Measurements from ENCODE around the gene FSTL4.
"Not testable (repeated sequence)": the region's sequence is repeated elsewhere in the genome, so short reads cannot be mapped to it uniquely, and the experiment has no call there.

The FSTL4 gene

DNA sequence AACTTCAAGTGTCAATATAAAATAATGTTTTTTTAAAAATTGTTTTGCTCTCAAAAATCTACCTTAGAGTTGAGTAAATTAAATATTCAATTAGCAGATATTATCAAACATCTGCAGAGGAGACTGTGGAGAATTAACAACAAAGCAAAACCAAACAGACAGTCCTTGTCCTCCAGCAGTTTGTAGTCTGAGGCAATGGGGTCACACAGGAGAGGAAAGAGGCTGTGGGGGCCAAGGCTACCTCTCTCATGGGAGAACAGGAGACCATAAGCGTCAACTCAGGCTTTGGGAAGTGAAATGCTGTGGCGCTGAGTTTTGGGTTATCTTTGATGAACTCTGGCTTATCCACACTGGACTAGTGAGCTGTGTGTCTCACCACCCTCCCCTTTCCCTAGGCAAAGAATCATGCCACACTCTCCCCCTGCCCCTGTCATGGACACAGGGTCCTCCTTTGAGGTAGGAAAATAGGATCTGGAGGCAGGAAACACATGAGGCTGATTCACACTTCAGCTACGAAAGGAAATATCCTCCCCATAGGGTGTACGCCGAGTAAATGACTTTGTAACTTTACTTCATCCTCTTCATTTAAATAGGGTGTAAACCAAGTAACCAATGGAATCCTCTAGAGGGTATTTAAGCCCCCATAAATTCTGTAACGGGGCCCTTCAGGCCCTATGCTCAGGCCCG lies 152.7 kb downstream of the FSTL4 start:
- no peak for DNase-seq (ENCODE audit: low read depth in 3 of 3, low spot score in 1 of 3)

DNA sequence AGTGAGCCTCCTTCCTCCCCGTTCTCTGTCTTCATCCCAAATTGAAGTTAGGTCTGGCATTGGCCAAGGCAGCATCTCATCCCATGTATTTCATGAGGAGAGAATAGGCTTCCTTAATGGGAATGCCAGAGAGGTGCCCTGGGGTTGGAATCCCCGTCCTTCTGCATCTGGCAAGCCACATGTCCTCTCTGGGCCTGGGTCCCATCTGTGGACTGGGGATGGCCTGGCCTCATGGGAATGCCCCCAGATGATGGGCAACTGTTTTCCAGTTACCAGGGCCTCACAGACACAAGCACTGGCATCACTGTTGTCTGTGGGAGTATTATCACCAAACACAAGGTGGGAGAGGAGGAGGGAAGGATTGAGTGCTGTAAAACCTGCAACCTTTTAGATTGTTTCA lies 153.9 kb downstream of the FSTL4 start:
- DNase-seq (ENCODE audit: low read depth in 3 of 3, low spot score in 1 of 3) = no peak

DNA sequence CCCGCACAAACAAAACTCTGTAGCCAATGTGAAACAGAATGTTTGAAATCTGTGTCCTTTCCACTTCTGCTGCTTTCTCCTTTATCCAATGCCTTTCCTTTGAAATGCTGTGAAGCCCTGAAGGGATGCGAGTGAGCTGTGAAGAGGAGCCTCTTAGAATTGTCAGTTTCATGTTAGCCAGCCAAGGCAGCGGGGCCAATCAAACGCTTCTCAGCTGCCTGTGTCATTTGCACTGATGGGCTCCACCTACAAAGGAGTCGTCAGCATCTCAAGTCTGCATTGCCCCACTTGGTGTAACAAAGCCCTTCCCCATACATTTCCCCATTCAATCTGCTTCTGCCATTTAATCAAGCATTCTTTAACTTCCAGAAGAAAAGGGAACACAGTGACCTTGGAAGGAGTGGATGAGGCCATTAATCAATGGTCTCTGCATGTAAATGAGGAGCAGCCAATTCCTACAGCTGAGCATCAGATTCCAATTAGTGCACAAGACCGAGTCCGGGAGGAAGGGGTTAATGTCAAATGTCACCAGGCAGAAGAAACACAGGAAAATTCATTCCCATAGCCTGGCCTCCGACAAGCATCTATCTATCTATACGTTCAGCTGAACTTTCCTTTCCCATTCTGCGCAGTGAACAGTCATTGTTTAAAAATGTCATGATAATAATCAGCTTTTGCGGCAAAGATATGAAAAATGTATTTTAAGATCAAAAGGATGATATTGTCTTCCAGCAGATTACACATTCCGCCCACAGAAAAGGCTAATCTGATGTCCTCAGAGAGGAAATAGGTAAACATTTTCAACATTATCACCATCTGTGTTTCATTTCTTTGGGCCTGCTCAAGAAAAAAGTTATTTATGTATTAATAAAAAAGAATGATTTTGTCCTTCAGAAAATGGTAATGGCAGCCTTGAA lies 154.6 kb downstream of the FSTL4 start:
- no peak for DNase-seq (ENCODE audit: low read depth in 3 of 3, low spot score in 1 of 3)

DNA sequence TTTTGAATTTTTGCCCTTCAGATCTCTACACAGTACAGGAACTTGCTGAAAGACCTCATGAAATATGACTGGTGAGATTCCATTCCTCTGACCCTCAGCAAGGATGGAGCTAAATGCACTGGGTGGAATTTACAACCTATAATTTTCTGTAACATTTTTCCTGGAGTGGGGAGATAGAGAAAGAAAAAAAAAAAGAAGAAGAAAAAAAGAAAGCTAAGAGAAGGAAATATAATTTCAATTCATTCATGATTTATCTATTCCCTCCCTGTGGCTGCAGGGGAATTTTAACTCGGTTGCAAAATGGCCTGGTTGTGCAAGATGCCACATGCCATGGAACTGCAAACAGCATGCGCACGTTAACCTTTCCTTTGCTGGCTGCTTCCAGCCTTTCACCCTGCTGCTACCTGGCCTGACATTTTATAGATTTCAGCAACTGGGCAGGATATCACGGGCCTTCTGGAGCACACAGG lies 155.4 kb downstream of the FSTL4 start:
- no peak for DNase-seq (ENCODE audit: low read depth in 3 of 3, low spot score in 1 of 3)

DNA sequence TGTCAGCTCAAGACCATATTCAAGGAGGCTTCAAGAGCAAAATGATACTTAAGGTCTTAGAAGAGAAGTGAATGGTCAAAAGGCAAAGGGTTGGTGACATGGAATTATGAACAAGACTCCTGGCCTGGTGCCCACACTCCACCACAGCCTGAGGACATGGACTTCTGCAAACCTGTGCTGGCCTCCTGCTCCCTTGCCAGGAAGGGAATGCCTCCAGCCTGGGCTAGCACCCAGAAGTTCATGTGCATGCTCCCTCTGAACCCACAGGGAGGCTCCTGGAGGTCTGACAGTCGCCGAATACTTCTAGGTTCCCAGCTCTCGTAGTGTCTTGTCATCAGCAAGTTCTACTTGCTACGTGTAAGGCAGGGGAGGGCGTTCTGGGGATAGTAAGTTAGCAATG lies 156.7 kb downstream of the FSTL4 start:
- no peak for DNase-seq (ENCODE audit: low read depth in 3 of 3, low spot score in 1 of 3)

DNA sequence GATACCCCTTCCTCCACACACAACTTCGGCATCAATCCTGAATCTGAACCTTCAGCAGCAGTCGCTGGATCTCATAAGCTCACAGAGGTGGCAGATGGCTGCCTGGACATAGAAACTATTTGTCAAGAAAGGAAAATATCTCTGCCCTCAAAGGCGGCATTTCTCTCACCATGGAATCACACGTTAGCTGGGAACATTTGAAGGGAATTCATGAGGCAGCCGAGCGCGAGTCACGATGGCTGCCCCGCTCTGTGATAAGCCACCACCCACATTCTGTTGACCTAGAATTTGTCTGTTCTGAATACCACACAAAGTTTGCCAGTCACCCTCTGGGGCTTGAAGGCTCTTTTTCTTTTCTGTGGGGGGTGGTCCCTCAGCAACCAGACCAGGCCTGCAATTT lies 157.9 kb downstream of the FSTL4 start:
- no peak for DNase-seq (ENCODE audit: low read depth in 3 of 3, low spot score in 1 of 3)

DNA sequence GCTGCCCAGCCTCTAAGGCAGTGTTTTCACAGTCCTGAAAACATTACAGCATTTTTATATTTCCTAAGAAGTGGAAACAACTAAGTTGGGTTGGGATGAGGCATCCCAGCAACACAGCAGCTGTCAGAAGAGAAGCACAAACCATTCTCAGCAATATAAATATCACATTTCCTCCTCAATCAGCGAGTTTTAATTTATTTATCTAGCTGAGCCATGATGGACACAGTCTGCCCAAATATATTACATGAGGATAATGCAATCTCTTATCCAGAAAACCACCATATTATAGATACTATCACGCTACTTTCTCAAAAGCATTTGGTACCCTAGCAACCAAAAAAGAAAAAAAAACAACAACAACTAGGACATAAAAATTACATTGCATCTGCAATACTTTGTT lies 158.5 kb downstream of the FSTL4 start:
- no peak for DNase-seq (ENCODE audit: low read depth in 3 of 3, low spot score in 1 of 3)

DNA sequence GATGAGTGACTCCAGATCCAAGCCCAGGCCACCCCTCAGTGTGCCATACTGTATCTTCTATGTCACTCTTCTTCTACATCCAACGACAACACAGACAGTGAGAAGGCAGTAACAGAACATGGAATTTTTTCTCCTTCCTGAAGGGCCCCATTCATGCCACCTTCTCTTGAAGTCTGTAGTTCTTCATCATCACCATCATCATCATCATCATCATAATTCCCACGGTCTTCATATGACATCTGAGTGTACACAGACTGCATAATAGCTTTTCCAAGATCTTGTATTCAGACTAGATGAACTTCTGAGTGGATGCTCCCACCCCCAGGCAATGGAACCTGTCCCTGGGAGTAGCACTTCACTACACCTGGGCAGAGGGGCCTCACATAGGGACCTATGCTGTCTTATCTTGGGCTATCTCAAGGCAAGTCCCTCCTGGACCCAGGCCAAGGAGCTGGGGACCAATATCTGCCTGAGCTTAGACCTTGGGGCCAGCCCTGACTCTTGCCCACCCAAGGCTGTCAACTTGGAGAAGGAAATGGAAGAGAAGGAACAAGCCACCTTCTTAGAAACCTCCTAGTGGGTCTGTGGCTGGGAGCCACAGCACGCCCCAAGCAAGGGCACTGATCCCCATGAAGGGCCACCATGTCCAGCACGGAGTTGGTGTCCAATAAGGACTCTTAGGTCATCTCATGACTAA lies 159.1 kb downstream of the FSTL4 start:
- no peak for DNase-seq (ENCODE audit: low read depth in 3 of 3, low spot score in 1 of 3)

DNA sequence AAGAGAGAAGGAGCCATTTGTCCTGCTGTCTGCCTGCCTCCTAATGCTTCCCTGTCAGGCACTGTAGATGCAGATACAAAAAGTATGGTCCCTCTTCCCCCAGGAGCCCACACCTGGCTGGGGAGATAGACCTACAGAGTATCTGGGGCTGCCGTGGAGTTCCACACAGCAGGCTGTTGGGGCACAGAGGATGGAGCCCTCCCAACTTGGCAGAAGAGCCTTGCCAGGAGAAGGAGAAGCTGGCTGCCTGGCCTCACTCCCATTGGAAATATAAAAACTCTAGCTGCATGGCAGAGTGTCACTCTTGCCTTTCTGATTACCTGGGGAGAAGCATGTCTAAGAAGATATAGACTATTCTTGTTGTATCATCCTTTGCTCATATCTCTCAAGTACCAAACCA lies 160.4 kb downstream of the FSTL4 start:
- DNase-seq (ENCODE audit: low read depth in 3 of 3, low spot score in 1 of 3) = no peak

DNA sequence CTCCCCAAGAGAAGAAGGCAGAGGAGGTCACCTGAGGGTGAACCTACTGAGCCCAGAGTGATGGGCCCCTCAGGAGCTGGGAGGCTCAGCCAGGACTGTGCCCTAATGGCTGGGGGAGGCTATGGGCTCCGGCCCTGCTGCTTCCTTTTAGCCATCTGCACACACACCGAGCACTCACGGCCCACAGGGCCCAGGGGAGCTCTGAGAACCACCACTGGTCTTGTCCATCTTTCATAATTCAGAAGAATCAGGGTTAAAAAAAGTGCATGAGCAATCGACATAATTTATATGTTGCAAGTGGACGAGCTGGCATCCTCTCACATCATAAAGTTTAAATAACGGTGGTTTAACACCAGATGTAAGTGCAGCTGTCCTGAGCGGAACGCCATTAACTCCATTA lies 162.1 kb downstream of the FSTL4 start:
- DNase-seq (ENCODE audit: low read depth in 3 of 3, low spot score in 1 of 3) = no peak

DNA sequence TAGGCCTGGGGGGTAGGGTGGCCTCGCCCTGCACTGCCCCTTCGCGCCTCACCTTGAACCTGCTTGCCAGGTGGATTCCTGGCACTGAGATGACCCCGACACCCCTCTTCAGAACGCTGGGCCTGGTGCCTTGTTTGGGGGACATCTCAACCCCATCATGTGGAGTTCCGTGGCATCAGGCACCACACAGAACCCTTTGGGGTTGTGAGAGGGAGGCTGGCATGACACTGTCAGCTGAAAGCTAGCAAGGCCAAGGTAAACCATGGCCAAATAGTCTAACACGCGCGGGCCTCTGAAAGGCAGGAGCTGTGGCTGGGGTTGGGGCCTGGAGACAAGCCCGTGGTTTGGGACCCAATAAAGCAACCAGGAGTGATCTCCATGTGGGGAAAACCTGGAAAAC lies 163.2 kb downstream of the FSTL4 start:
- no peak for DNase-seq (ENCODE audit: low read depth in 3 of 3, low spot score in 1 of 3)

DNA sequence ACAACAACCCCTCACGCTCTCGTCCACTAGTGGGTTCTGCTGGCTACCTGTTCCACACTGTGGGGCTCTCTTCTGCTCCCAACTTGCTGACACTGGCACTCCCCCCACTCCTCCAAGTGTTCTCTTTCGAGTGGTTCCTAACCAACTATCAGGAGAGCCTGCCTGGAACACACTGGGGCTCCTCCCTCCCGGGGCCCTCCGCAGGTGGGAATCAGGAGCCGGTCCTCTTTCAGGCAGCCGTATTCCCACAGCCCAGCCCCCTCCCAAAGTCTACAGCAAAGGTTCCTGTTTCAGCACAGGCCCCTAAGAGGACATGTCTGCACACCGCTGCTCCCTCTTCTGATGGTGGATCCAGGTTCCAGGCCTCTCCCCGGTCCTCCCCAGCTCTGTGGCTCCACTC lies 165.9 kb downstream of the FSTL4 start:
- DNase-seq (ENCODE audit: low read depth in 3 of 3, low spot score in 1 of 3) = no peak

DNA sequence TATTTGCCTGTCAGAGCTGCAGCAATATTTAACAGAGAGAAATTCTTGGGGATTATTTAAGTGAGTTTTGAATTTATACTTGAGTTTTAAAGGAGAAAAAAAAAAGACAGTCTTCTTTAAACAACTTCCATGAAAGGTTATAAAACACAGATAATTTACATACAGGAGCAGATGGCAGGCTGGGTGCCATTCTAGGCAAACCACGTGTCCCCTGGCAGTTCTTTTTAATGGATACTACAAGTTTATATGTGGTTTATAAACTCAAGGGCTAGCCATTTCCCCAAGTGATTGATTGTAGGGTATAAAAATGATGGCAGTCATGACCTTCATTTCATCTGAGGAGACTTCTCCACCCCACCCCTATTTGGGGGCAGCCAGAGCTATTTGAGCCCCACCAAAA lies 166.6 kb downstream of the FSTL4 start:
- no peak for DNase-seq (ENCODE audit: low read depth in 3 of 3, low spot score in 1 of 3)

DNA sequence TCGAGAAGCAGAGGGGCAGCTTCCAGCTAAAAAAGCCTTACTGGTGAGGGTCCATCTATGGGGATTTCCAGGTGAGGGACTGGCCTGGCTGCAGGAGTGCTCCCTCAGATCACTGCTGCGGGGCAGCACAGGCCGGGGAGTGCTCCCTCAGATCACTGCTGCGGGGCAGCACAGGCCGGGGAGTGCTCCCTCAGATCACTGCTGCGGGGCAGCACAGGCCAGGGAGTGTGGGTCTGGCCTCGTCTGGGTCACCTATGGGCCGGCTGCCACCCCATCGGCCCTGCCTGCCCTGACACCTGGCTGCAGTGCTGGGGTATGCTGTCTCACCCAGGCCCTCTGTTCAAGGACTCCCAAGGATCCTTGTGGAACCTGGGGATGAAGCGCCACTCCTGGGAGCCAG lies 167.1 kb downstream of the FSTL4 start:
- not testable (repeated sequence) for DNase-seq (ENCODE audit: low read depth in 3 of 3, low spot score in 1 of 3)

DNA sequence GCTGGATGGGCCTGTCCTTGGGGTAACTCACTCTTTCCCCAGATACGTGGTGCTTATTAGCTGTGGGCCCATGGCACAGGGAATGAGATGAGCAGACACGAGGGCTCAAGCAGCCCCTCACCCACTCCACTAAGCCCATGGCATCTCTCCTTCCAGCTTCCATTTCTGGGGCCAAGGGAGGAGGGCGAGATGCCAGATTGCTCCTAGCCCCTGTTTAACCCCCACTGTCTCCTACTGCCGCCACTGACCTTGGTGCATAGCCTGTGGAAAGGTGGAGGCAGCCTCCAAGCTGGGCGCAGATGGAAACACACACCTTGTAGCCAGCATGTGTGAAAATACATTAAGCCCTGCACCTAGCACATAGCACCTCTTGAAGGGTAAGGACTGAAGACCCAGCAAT lies 167.6 kb downstream of the FSTL4 start:
- DNase-seq (ENCODE audit: low read depth in 3 of 3, low spot score in 1 of 3) = no peak

DNA sequence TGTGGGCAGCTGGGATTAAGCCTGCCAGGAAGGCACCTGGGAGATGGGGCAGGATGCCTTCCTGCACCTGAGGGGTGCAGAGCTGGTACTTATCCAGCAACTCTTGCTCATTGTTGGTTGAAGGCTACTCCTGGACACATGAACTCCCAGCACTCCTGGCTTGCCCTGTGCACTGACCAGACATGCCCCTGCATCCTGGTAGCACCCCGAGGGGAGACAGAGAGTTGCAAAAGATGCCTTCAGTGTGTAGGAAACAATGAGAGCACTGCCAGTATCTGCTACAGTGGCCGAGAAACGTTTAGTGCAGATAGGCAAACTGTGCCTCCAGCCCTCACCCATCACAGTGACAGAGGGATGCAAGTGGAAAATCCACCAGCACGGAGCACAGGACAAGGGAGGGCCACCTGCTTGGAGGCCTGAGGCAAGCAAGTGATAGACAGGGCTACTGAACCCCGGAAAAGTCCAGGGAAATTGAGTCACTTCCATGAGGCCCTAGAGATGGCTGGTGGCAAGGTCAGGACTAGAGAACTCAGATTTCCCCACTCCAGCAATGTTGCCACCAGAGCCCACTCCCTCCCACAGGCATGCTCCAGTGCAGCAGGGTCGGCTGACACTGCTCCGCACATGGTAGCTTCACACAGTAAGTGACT lies 171.1 kb downstream of the FSTL4 start:
- DNase-seq (ENCODE audit: low read depth in 3 of 3, low spot score in 1 of 3) = no peak

DNA sequence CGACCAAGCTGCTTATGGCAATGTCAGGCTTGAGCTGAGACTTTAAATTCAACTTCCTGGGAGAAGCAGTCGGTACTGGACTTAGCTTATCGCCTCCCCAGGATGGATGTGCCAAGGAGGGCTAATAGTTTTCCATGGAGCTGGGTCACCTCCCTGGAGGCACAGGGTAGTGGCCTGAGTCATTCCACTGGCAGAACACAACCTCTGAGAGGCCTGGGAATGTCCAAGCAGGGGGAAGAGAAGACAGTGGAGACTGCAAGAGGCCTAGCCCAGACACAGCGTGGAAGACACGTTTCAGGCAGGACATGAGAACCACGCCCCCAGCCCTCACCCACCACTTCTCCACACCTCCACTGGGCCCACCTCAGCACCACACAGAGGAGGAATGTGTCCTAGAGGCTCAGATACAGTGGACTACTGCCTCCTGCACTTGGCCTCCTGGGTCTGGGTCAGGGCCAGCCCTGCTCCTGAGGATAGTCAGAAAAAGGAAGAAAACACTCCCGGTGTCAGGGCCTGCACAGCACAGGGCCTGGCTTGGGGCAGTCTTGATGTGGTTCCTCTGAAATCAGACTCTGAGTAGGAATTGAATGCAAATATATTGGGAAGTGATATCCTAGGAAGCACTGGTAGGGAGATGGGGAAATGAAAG lies 171.8 kb downstream of the FSTL4 start:
- no peak for DNase-seq (ENCODE audit: low read depth in 3 of 3, low spot score in 1 of 3)

DNA sequence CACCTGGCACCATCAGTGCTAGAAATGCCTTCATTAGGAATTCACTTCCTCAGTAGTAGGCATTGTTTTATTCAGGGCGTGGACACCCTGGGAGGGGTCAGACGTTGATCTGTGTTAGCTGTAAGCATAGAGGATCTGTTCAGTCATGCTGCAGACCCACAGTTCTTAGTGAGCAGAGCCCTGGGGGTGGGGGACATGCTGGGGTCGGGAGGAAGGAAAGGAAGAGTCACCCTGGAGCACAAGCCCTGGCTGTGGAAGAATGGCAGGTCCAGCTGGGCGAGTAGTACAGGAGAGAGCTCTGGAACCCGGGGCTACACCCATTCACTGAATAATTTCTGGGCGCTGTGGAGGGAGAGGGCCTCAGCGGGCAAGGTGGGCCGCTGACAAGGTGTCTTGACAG lies 172.5 kb downstream of the FSTL4 start:
- no peak for DNase-seq (ENCODE audit: low read depth in 3 of 3, low spot score in 1 of 3)

DNA sequence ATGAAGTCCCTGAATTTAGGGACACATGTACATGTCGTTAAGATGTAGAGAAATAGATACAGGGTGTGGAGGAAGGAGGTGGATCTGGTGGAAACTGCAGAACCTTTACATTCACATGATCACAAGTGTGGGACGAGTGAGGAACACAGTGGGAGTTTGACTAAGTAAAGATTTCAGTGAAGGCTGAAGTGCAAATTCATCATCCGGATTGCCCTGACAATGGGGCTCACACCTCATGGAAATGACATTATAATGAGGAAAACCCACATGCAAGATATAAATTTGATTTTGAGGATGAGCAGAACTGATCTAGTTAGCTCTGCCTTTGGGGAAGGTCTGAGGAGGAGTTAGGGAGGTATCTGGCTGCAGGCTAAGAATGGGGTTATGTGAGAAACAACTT lies 173.9 kb downstream of the FSTL4 start:
- no peak for DNase-seq (ENCODE audit: low read depth in 3 of 3, low spot score in 1 of 3)

DNA sequence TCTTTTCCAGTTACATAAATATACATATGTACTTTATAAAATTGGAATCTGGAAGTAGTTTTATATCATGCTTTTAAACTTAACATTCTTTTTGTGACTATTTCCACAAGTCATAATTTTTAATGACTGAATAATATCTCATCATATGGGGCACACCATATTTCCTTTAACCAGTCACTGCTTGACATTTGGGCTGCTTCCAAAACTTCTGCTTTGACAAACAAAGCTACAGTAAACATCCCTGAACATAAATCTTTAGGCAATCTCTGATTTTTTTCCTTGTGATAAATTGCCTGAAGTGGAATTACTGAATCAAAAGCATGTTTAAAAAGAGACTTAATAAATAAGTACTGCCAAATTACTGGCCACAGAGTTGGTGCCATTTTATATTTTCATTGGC lies 178.0 kb downstream of the FSTL4 start:
- no peak for DNase-seq (ENCODE audit: low read depth in 3 of 3, low spot score in 1 of 3)

DNA sequence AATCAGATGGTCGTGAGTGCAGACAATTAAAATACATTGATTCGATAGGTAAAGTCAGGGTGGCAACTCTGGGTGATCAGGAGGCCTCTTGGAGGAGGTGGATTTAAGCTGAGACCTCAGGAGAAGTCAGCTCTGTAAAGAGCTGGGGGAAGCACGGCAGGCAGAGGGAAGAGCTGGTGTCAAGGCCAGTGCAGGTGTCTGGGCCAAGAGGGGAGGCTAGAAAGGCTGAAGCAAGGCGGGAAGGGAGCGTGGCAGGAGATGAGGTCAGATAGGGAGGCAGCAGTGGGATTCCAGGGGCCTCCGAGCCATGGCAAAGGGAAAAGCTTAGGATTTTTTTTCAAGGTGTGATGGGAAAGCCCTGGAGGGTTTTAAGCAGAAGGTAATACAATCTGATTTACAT lies 178.7 kb downstream of the FSTL4 start:
- DNase-seq (ENCODE audit: low read depth in 3 of 3, low spot score in 1 of 3) = no peak
